Central memory CD8-positive, alpha-beta T cell (primary cell): Measurements from ENCODE around the gene ZBTB47.

ENCODE experiments used
- ATAC-seq: fragments of 150-1000 bp; cut with Tn5 transposase; replicated peaks from 2 replicates; pipeline ENCODE4 v1.10.0; 2022; ENCODE audit warnings: mild to moderate bottlenecking, moderate FRiP score, moderate number of reproducible peaks; ENCODE audit not compliant: poor library complexity, severe bottlenecking; ENCODE audit errors: extremely low read depth
- DNase-seq, 2 donors: peaks; one replicate each; pipeline ENCODE4 v3.0.0; 2021; ENCODE audit warnings: low spot score in 2 of 2
- H3K27ac Mint-ChIP-seq: one replicate; pipeline ENCODE4 v1.8.0; 2022; ENCODE audit warnings: low read depth, mild to moderate bottlenecking, moderate library complexity, mixed read lengths
- H3K27me3 Mint-ChIP-seq: one replicate; pipeline ENCODE4 v1.8.0; 2022; ENCODE audit warnings: mixed read lengths
- H3K36me3 Mint-ChIP-seq: one replicate; pipeline ENCODE4 v1.8.0; 2022; ENCODE audit warnings: mild to moderate bottlenecking, moderate library complexity, mixed read lengths; ENCODE audit not compliant: insufficient read depth
- H3K4me1 Mint-ChIP-seq: one replicate; pipeline ENCODE4 v1.8.0; 2022; ENCODE audit warnings: mixed read lengths
- H3K4me3 Mint-ChIP-seq: one replicate; pipeline ENCODE4 v1.8.0; 2022; ENCODE audit warnings: mild to moderate bottlenecking, moderate library complexity, mixed read lengths
- H3K9me3 Mint-ChIP-seq: one replicate; pipeline ENCODE4 v1.8.0; 2022; ENCODE audit warnings: mixed read lengths

Gene ZBTB47

DNA sequence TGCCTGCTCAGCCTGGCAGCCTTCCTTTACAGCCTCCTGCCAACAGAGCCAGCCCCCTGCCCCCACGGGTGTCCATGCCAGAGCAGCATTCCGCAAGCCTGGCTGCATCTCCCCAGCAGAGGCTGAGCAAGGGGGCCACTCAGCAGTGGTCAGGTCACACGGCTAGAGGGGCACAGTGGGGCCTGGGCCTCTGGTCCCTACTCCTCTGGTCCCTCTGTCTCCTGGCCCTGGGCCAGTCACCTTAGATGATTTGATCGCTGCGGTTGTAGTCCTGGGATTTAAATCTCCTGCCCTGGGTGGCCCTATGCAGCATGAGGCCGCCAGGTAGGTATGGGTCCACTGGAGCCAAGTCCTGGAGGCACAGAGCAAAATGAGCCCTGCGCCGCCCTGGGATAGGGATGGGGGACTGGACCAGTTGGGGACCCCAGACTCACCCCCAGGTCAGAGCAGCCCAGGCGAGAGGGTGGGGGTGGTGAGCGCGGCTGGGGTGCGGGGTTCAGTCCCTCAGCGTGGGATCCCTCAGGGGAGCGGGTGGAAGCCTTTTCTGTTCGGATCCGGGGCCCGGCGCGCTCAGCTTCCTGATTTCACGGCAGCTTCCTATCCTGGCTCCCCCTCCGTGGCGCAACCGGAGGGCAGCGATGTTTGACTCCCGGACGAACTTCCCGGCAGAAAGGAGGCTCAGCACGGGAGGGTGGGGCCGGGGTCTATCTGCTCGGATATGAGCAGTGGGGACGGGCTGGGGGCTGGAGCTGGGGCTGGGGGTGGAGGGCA is at the start of gene ZBTB47:
TSS of gene ZBTB47 (plus strand) at position 138 of the 771 bp plus-strand sequence. CDS start 4,659 bp downstream, outside the sequence.
- H3K4me1 Mint-ChIP-seq = peaks cover 30% of the 10 kb centered on the region
- ATAC-seq (peak; percentile 12), DNase-seq (no peak)
- no peak within 1 kb of the TSS for H3K27ac Mint-ChIP-seq
- peaks cover 1% of the 10 kb centered on the region for H3K36me3 Mint-ChIP-seq
- H3K4me3 Mint-ChIP-seq = peak within 1 kb of the TSS; percentile 83
- H3K27me3 Mint-ChIP-seq = no peaks in the 10 kb centered on the region
- H3K9me3 Mint-ChIP-seq = no peaks in the 10 kb centered on the region

DNA sequence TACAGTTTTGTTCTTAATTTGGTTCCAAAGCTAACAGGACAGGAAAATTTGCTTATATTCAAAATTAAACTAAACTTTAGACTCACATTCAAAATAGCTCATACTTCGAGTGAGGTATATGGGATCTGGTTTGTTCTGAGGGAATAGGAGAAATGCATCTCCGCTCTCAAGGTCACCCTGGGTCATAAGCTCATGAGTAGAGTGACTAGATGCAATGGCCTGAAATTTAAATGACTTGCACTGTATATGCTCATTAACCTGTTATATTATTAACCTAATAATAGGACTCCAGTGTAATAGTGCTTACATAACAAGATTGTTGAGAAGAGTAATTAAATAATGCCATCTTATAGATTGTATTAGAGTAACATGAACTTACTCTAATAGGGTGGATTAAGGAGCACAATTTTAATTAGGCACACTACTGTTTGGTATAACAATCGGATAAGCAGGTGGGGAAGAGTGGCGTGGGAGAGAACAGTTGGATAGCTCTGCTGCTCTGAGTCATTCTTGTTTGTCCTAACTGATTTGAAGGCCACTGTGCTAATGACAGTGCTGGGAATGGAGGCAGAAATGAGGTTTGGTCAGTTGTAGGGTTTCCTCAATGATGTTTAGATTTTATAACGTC is 47.8 kb upstream of the ZBTB47 start:
- no peak overlapping the region for H3K27ac Mint-ChIP-seq
- no peaks in the 10 kb centered on the region for H3K9me3 Mint-ChIP-seq
- no peak overlapping the region for H3K4me3 Mint-ChIP-seq
- no peaks in the 10 kb centered on the region for H3K27me3 Mint-ChIP-seq
- ATAC-seq = no peak
- no peak for DNase-seq
- peaks cover 65% of the 10 kb centered on the region for H3K4me1 Mint-ChIP-seq
- H3K36me3 Mint-ChIP-seq = peaks cover 30% of the 10 kb centered on the region

DNA sequence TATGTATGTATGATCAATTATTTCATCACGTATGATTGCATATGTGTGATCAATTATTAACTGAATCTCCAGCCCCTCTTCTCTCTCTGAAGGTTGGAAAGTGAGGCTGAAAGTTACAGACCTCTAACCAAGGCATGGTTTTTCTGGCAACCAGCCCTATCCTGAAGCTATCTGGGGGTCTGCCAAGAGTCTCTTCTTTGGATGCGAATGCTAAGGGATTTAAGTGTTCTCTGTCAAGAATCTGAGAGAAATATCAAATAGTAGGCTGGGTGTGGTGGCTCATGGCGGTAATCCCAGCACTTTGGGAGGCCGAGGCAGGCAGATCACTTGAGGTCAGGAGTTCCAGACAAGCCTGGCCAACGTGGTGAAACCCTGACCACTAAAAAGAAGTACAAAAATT is 44.9 kb upstream of the ZBTB47 start:
- Mint-ChIP-seq H3K27me3 (no peaks in the 10 kb centered on the region), H3K36me3 (peaks cover 33% of the 10 kb centered on the region), H3K27ac (peak overlapping the region; percentile 59), H3K9me3 (no peaks in the 10 kb centered on the region), H3K4me3 (no peak overlapping the region), H3K4me1 (peaks cover 73% of the 10 kb centered on the region)
- DNase-seq = no peak
- ATAC-seq = no peak

DNA sequence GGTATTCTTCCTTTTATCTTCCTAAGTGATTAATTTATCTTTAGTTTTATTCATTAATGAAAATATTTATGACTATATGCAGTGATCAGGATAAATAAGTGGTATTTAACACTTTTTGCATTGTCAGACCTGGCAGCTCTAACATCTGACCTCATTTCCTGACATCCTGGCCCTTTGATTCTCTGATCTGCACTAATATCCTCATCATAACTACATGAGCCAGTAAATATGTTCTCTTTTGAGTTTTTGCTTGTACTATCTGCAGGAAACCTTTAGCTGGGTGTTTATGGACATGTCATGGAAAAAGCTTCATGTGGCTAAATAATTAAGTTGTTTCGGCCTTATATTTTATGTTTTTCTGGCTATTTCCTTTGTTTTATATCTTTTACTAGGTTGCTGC is 42.5 kb upstream of the ZBTB47 start:
- DNase-seq = no peak
- no peaks in the 10 kb centered on the region for H3K9me3 Mint-ChIP-seq
- peaks cover 29% of the 10 kb centered on the region for H3K36me3 Mint-ChIP-seq
- H3K27me3 Mint-ChIP-seq = no peaks in the 10 kb centered on the region
- peak overlapping the region; percentile 77 for H3K27ac Mint-ChIP-seq
- peak; percentile 65 for ATAC-seq
- H3K4me1 Mint-ChIP-seq = peaks cover 71% of the 10 kb centered on the region
- peak overlapping the region; percentile 40 for H3K4me3 Mint-ChIP-seq

DNA sequence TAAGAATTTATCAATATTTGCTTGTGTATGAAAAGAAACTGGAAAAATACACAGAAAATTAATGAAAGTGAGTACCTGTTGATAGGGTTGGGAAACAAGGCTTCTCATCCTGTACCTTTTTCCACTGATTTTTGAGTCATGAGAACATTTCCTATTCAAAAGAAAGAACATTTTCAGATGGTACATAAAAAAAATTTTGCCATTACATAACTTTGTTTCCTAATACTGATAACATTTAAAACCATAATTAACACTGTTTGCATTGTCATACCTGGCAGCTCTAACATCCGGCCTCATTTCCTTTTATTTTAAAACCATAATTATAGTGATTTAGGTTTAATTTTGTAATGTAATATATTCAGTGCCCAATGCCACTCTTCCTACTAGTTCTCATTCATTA is 41.3 kb upstream of the ZBTB47 start:
- H3K27ac Mint-ChIP-seq = peak overlapping the region; percentile 59
- ATAC-seq = no peak
- H3K4me3 Mint-ChIP-seq = no peak overlapping the region
- DNase-seq = no peak
- H3K9me3 Mint-ChIP-seq = no peaks in the 10 kb centered on the region
- H3K27me3 Mint-ChIP-seq = no peaks in the 10 kb centered on the region
- H3K4me1 Mint-ChIP-seq = peaks cover 68% of the 10 kb centered on the region
- H3K36me3 Mint-ChIP-seq = peaks cover 31% of the 10 kb centered on the region

DNA sequence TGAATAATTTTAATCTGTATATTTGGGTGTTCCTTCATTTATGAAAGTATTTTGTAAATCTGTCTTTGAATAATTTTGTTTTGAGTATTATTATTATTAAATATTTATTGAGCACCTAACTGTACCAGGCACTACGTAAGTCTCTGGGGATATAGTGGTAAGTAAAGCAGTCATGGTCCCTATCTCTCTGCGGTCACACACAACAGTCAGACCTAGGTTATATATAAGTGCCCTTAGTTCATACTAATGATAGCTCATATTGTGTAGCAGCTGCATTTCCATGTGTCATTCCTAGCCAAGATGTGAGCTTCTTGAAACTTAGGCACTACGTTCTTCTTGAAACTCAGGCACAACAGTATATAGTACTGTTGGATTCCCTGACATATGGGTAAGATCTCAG is 40.6 kb upstream of the ZBTB47 start:
- DNase-seq = no peak
- no peaks in the 10 kb centered on the region for H3K27me3 Mint-ChIP-seq
- peaks cover 31% of the 10 kb centered on the region for H3K36me3 Mint-ChIP-seq
- H3K4me3 Mint-ChIP-seq = no peak overlapping the region
- no peaks in the 10 kb centered on the region for H3K9me3 Mint-ChIP-seq
- H3K27ac Mint-ChIP-seq = no peak overlapping the region
- ATAC-seq = no peak
- peaks cover 63% of the 10 kb centered on the region for H3K4me1 Mint-ChIP-seq

DNA sequence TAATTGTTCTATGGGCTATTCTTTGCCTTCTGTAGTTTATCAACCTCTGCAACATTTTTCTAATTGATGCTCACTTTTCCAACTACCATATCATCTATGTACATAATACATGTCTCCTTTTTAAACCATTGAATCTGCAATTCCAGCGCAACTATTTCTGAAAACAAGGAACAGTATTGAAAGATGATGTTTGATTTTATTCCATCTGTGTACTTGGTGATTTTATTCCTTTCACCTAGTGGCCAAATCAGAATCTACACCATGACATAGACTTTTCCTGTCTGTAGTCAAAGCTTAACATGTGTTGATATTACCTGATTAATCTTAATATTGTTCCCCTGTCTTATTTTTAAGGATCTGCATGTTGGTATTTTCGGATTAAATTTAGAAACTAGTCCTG is 40.0 kb upstream of the ZBTB47 start:
- no peaks in the 10 kb centered on the region for H3K9me3 Mint-ChIP-seq
- DNase-seq = no peak
- no peak overlapping the region for H3K27ac Mint-ChIP-seq
- H3K4me1 Mint-ChIP-seq = peaks cover 60% of the 10 kb centered on the region
- peaks cover 34% of the 10 kb centered on the region for H3K36me3 Mint-ChIP-seq
- H3K4me3 Mint-ChIP-seq = no peak overlapping the region
- no peaks in the 10 kb centered on the region for H3K27me3 Mint-ChIP-seq
- no peak for ATAC-seq

DNA sequence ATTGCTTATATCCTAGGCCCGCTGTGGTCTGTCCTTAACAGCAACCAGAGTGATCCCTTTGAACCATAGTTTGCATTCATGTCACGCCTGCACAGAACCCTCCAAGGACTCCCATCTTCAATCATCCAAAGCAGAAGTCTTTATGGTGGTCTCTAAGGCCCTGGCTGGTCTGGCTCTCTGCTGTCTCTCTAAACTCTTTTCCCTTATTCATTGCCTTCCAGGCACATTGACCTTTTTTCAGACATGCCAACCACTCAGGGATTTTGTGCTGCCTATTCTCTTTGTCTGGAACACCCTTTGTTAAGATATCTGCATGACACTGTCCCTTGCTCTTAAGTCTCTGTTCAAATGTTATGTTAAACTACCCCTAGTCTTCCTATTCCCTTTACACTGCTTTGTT is 21.9 kb upstream of the ZBTB47 start:
- Mint-ChIP-seq H3K27me3 (no peaks in the 10 kb centered on the region), H3K9me3 (no peaks in the 10 kb centered on the region), H3K4me3 (no peak overlapping the region), H3K27ac (no peak overlapping the region), H3K36me3 (peaks cover 56% of the 10 kb centered on the region), H3K4me1 (peaks cover 5% of the 10 kb centered on the region)
- ATAC-seq (no peak), DNase-seq (no peak)

DNA sequence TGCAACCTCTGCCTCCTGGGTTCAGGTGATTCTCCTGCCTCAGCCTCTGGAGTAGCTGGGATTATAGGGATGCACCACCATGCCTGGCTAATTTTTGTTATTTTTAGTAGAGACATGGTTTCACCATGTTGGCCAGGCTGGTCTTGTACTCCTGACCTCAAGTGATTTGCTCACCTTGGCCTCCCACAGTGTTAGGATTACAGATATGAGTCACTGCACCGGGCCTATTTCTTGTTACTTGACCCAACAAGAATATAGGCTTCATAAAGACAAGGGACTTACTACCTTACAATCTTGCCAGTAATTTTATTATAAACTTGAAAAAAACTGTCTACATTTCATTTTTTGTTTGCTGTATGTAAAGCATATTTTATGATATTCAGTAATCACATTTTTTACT is 21.4 kb upstream of the ZBTB47 start:
- H3K9me3 Mint-ChIP-seq = no peaks in the 10 kb centered on the region
- H3K4me3 Mint-ChIP-seq = no peak overlapping the region
- no peak overlapping the region for H3K27ac Mint-ChIP-seq
- DNase-seq = no peak
- H3K36me3 Mint-ChIP-seq = peaks cover 53% of the 10 kb centered on the region
- ATAC-seq = no peak
- H3K4me1 Mint-ChIP-seq = peaks cover 5% of the 10 kb centered on the region
- H3K27me3 Mint-ChIP-seq = no peaks in the 10 kb centered on the region

DNA sequence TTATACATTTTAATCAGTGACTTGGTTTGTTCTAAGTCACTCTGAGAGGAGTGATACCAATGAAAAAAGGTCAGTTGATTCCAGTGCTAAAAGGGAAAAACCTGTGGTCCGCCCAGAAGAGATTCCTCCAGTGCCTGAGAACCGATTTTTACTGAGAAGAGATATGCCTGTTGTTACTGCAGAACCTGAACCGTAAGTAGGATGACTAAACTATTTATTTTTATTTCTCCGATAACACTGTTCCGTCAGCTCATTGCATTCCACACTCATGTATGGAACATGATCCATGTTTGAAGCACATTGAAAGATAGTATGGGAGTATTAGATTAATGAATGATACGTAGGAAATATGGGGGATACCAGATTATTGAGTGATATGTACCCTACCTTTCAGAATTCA is 20.0 kb upstream of the ZBTB47 start:
- Mint-ChIP-seq H3K4me1 (peaks cover 5% of the 10 kb centered on the region), H3K36me3 (peaks cover 47% of the 10 kb centered on the region), H3K9me3 (no peaks in the 10 kb centered on the region), H3K27me3 (no peaks in the 10 kb centered on the region), H3K4me3 (no peak overlapping the region), H3K27ac (no peak overlapping the region)
- ATAC-seq = no peak
- DNase-seq = no peak

DNA sequence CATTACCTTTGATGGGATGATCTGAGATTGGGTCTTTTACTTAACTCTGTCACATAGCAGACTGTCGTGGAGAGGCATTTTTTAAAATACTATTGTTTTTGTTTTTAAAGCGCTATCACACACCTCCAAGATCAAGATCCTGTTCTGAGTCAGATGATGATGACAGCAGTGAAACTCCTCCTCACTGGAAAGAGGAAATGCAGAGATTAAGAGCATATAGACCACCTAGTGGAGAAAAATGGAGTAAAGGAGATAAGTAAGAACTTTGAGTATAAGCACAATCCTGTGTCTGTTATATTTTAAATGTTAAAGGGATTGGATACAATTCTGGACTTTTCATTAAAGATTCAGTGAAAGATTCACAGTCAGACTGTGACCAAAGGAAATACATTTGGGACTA is 18.4 kb upstream of the ZBTB47 start:
- H3K4me1 Mint-ChIP-seq = peaks cover 5% of the 10 kb centered on the region
- H3K27me3 Mint-ChIP-seq = no peaks in the 10 kb centered on the region
- ATAC-seq (no peak), DNase-seq (no peak)
- H3K4me3 Mint-ChIP-seq = no peak overlapping the region
- H3K9me3 Mint-ChIP-seq = no peaks in the 10 kb centered on the region
- peaks cover 42% of the 10 kb centered on the region for H3K36me3 Mint-ChIP-seq
- peak overlapping the region; percentile 10 for H3K27ac Mint-ChIP-seq

DNA sequence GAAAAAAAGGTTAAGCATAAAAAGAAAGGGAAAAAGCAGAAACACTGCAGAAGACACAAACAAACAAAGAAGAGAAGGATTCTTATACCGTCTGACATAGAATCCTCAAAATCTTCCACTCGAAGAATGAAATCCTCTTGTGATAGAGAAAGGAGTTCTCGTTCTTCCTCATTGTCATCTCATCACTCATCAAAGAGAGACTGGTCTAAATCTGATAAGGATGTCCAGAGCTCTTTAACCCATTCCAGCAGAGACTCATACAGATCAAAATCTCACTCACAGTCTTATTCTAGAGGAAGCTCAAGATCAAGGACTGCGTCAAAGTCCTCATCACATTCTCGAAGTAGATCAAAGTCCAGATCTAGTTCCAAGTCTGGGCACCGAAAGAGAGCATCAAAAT is 16.5 kb upstream of the ZBTB47 start:
- ATAC-seq = no peak
- peaks cover 40% of the 10 kb centered on the region for H3K36me3 Mint-ChIP-seq

DNA sequence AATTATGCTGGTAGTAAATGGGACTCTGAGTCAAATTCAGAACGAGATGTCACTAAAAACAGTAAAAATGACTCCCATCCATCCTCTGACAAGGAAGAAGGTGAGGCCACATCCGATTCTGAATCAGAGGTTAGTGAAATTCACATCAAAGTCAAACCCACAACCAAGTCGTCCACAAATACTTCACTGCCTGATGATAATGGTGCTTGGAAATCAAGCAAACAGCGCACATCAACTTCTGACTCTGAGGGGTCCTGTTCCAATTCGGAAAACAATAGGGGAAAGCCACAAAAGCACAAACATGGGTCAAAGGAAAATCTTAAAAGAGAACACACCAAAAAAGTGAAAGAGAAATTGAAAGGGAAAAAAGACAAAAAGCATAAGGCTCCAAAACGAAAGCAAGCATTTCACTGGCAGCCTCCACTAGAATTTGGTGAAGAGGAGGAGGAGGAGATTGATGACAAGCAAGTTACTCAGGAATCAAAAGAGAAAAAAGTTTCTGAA is 15.1 kb upstream of the ZBTB47 start:
- H3K4me1 Mint-ChIP-seq = peaks cover 12% of the 10 kb centered on the region
- H3K27me3 Mint-ChIP-seq = no peaks in the 10 kb centered on the region
- H3K4me3 Mint-ChIP-seq = no peak overlapping the region
- H3K36me3 Mint-ChIP-seq = peaks cover 37% of the 10 kb centered on the region
- DNase-seq (no peak), ATAC-seq (peak; percentile 85)
- H3K27ac Mint-ChIP-seq = no peak overlapping the region
- no peaks in the 10 kb centered on the region for H3K9me3 Mint-ChIP-seq

More for the DNA sequence above, 16.5 kb upstream of the ZBTB47 start:
- Mint-ChIP-seq H3K4me3 (no peak overlapping the region), H3K9me3 (no peaks in the 10 kb centered on the region), H3K27ac (no peak overlapping the region), H3K4me1 (peaks cover 12% of the 10 kb centered on the region), H3K27me3 (no peaks in the 10 kb centered on the region)
- no peak for DNase-seq
